A549 (cell line): ENCODE measurements around the gene RAB11B. TPM values are rescaled to one million over a fixed set of nuclear protein-coding genes. Genes with fewer than 3 reads are reported as not detected.
"Not testable (repeated sequence)": the region's sequence is repeated elsewhere in the genome, so short reads cannot be mapped to it uniquely, and the experiment has no call there.

ENCODE experiments used
- ATAC-seq, 2 experiments: fragments of 200-7000 bp in 1 of 2; fragments of >200 bp in 1 of 2; cut with Nextera tagmentation in 1 of 2; cut with Tn5 transposase in 1 of 2; 3 replicates each; pipeline versions ENCODE4 v1.8.0 to v1.9.1; 2018 to 2020; ENCODE audit warnings: mild to moderate bottlenecking in 1 of 2, moderate library complexity in 1 of 2
- CTCF ChIA-PET: fragments of 300-600 bp; sonication (Branson Sonifier 250); formaldehyde crosslinking; extraction: SDS; loops from one replicate; lab custom pipeline; 2021; ENCODE audit warnings: antibody characterized with exemption, inconsistent platforms; lab: Yijun Ruan, JAX
- POLR2A ChIA-PET: fragments of 350-600 bp; formaldehyde crosslinking; extraction: SDS; loops from one replicate; lab custom pipeline; 2021; ENCODE audit warnings: antibody characterized with exemption, inconsistent platforms; lab: Yijun Ruan, JAX
- DNase-seq, 2 experiments: peaks; one replicate each; pipeline versions ENCODE4 v3.0.0 to v3.0.0-alpha.2; 2011 to 2016; ENCODE audit warnings: low read depth in 1 of 2, low spot score in 1 of 2
- FAIRE-seq: peaks from 2 replicates; lab custom pipeline; 2011; peaks lifted over from hg19 to GRCh38; lab: Jason Lieb, UNC
- H3K27ac ChIP-seq, 2 experiments: fragments of >200 bp; sonication (Bioruptor Twin); formaldehyde crosslinking; 3 replicates each; pipeline ENCODE4 v1.5.1; 2016 to 2017
- H3K4me1 ChIP-seq: fragments of >200 bp; sonication (Bioruptor Twin); formaldehyde crosslinking; 3 replicates; pipeline ENCODE4 v1.6.1; 2016
- H3K4me2 ChIP-seq: fragments of >200 bp; sonication (Bioruptor Twin); formaldehyde crosslinking; 3 replicates; pipeline ENCODE4 v1.6.1; 2016
- H3K4me3 ChIP-seq: fragments of >200 bp; sonication (Bioruptor Twin); formaldehyde crosslinking; 3 replicates; pipeline ENCODE4 v1.5.1; 2016
- H3K9me3 ChIP-seq: fragments of >200 bp; sonication (Bioruptor Twin); formaldehyde crosslinking; 3 replicates; pipeline ENCODE4 v1.6.1; 2016
- CBX2 ChIP-seq: fragments of 200-600 bp; sonication (generic); IDR thresholded peaks from 2 replicates; pipeline ENCODE4 v1.6.1; 2016; ENCODE audit warnings: low read depth, mild to moderate bottlenecking, borderline replicate concordance
- CBX8 ChIP-seq: fragments of 200-600 bp; sonication (generic); IDR thresholded peaks from 2 replicates; pipeline ENCODE4 v1.6.1; 2016
- CEBPB ChIP-seq, 2 experiments: fragments of >200 bp in 1 of 2; sonication (Bioruptor Twin) in 1 of 2; formaldehyde crosslinking in 1 of 2; IDR thresholded peaks; 2 replicates each; pipeline ENCODE4 v1.6.1; 2012 to 2016
- EHF ChIP-seq: fragments of 250-450 bp; sonication (Bioruptor Pico); IDR thresholded peaks from 2 replicates; pipeline ENCODE4 v1.5.0; 2020; ENCODE audit warnings: mild to moderate bottlenecking
- ESRRA ChIP-seq: fragments of 150-350 bp; IDR thresholded peaks from 2 replicates; pipeline ENCODE4 v1.6.1; 2014; ENCODE audit warnings: mild to moderate bottlenecking, low read length, borderline replicate concordance
- HDAC2 ChIP-seq: fragments of 200-600 bp; sonication (generic); IDR thresholded peaks from 2 replicates; pipeline ENCODE4 v1.6.1; 2016
- HOXA7 ChIP-seq: fragments of 250-450 bp; sonication (Bioruptor Pico); IDR thresholded peaks from 2 replicates; pipeline ENCODE4 v1.5.0; 2020; ENCODE audit warnings: mild to moderate bottlenecking, moderate library complexity
- JUNB ChIP-seq: fragments of >200 bp; sonication (Bioruptor Twin); formaldehyde crosslinking; IDR thresholded peaks from 2 replicates; pipeline ENCODE4 v1.6.1; 2016
- KDM5A ChIP-seq: fragments of 200-600 bp; sonication (generic); IDR thresholded peaks from 2 replicates; pipeline ENCODE4 v1.6.1; 2016; ENCODE audit warnings: antibody characterized with exemption, mild to moderate bottlenecking
- MAFK ChIP-seq: fragments of 450-650 bp; IDR thresholded peaks from 2 replicates; pipeline ENCODE4 v1.6.1; 2014; ENCODE audit not compliant: partially characterized antibody
- NR3C1 ChIP-seq: fragments of >200 bp; sonication (Bioruptor Twin); formaldehyde crosslinking; IDR thresholded peaks from 3 replicates; pipeline ENCODE4 v1.6.1; 2017
- RNF2 ChIP-seq: fragments of 200-600 bp; sonication (generic); IDR thresholded peaks from 2 replicates; pipeline ENCODE4 v1.6.1; 2016; ENCODE audit warnings: low read depth, mild to moderate bottlenecking, antibody characterized with exemption, moderate library complexity, borderline replicate concordance
- TFCP2L1 ChIP-seq: fragments of 250-450 bp; sonication (Bioruptor Pico); IDR thresholded peaks from 2 replicates; pipeline ENCODE4 v1.5.0; 2021; ENCODE audit warnings: mild to moderate bottlenecking
- WGBS: methylation state at CpG from one replicate; pipeline ENCODE4 v1.1.6; 2017; ENCODE audit errors: missing lambda C conversion rate; 5-methylcytosine and 5-hydroxymethylcytosine counted together
- polyA plus RNA-seq, 4 experiments: library from polyadenylated mRNA; depleted of rRNA in 3 of 4; stranded (reverse); fragments of >200 nt; fragmentation: RNase III in 1 of 4; extraction: RNeasy Plus Mini Kit Qiagen cat#74134 plus additional on column Dnase treatment in 1 of 4; gene quantifications; 2 replicates in 3 of 4; 3 replicates in 1 of 4; pipeline ENCODE4 v1.2.3, GENCODE V29; 2011 to 2017
- TF ChIP-seq, protein P1 (sequence below): fragments of >200 bp; sonication (Bioruptor Twin); formaldehyde crosslinking; IDR thresholded peaks from 2 replicates; pipeline ENCODE4 v1.6.1; 2016
- TF ChIP-seq, protein P2 (sequence below): fragments of 200-600 bp; sonication (generic); IDR thresholded peaks from 2 replicates; pipeline ENCODE4 v1.6.1; 2016; ENCODE audit warnings: antibody characterized with exemption, mild to moderate bottlenecking, moderate library complexity

The RAB11B gene
- polyA plus RNA-seq, 2 of the 4 experiments (the other 2 are of a cell fraction) = 22.3 to 93.7 TPM

DNA sequence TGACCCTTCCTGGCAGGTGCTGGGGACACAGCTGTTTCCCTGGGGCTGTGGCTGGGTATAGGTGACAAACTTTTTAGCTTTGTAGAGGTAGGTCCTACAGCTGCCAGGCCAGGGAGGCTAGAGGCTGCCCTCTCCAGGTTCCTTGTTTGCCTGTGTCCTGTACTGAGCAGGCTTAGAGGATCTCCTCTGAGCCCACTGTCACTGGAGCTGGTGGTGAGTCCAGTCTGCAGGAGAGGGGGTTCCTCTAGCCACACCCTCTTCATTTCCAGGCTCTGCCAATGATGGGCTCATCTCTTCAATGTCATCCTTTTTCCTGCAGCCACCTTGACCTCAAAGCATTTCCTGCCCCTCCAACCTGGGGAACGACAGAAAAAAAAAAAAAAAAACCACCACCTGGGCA, 12.6 kb upstream of the RAB11B start:
- ChIA-PET POLR2A (no interaction called here), CTCF (interaction anchor here (0.5 to 3.3 kb wide), 2 partner anchors 23 to 213 kb away, joined by 3 to 18 read pairs; no protein-coding TSS in a partner anchor)
- H3K4me3 ChIP-seq = no peak overlapping the region
- TF ChIP-seq JUNB = no peak
- TF ChIP-seq HOXA7 (CRISPR knock-in tag) = no peak
- no peak for TF ChIP-seq CBX8
- TF ChIP-seq, protein P1, sequence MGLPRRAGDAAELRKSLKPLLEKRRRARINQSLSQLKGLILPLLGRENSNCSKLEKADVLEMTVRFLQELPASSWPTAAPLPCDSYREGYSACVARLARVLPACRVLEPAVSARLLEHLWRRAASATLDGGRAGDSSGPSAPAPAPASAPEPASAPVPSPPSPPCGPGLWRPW = no peak
- TF ChIP-seq EHF (CRISPR knock-in tag) = no peak
- TF ChIP-seq CEBPB (IDR thresholded peaks at IDR 0.05) = no peak
- TF ChIP-seq TFCP2L1 = no peak
- no peak for TF ChIP-seq RNF2
- TF ChIP-seq HDAC2 = no peak
- TF ChIP-seq, protein P2, sequence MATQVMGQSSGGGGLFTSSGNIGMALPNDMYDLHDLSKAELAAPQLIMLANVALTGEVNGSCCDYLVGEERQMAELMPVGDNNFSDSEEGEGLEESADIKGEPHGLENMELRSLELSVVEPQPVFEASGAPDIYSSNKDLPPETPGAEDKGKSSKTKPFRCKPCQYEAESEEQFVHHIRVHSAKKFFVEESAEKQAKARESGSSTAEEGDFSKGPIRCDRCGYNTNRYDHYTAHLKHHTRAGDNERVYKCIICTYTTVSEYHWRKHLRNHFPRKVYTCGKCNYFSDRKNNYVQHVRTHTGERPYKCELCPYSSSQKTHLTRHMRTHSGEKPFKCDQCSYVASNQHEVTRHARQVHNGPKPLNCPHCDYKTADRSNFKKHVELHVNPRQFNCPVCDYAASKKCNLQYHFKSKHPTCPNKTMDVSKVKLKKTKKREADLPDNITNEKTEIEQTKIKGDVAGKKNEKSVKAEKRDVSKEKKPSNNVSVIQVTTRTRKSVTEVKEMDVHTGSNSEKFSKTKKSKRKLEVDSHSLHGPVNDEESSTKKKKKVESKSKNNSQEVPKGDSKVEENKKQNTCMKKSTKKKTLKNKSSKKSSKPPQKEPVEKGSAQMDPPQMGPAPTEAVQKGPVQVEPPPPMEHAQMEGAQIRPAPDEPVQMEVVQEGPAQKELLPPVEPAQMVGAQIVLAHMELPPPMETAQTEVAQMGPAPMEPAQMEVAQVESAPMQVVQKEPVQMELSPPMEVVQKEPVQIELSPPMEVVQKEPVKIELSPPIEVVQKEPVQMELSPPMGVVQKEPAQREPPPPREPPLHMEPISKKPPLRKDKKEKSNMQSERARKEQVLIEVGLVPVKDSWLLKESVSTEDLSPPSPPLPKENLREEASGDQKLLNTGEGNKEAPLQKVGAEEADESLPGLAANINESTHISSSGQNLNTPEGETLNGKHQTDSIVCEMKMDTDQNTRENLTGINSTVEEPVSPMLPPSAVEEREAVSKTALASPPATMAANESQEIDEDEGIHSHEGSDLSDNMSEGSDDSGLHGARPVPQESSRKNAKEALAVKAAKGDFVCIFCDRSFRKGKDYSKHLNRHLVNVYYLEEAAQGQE = no peak
- TF ChIP-seq CBX2 = no peak
- TF ChIP-seq MAFK = no peak
- TF ChIP-seq KDM5A = no peak
- no peak for TF ChIP-seq ESRRA
- TF ChIP-seq NR3C1 = no peak
- FAIRE-seq = no peak
- H3K9me3 ChIP-seq = no peaks in the 10 kb centered on the region
- H3K27ac ChIP-seq = no peak overlapping the region; a peak in 1 of 6 replicates
- H3K4me1 ChIP-seq = peaks cover 11% of the 10 kb centered on the region; the same call in 1 of the 3 replicates
- ATAC-seq = peak in 1 of 2 experiments; percentile 27; a peak in 3 of 6 replicates
- 71% methylated on average over 1 of the region's 1 CpG for WGBS
- H3K4me2 ChIP-seq = no peak overlapping the region
- no peak for DNase-seq

DNA sequence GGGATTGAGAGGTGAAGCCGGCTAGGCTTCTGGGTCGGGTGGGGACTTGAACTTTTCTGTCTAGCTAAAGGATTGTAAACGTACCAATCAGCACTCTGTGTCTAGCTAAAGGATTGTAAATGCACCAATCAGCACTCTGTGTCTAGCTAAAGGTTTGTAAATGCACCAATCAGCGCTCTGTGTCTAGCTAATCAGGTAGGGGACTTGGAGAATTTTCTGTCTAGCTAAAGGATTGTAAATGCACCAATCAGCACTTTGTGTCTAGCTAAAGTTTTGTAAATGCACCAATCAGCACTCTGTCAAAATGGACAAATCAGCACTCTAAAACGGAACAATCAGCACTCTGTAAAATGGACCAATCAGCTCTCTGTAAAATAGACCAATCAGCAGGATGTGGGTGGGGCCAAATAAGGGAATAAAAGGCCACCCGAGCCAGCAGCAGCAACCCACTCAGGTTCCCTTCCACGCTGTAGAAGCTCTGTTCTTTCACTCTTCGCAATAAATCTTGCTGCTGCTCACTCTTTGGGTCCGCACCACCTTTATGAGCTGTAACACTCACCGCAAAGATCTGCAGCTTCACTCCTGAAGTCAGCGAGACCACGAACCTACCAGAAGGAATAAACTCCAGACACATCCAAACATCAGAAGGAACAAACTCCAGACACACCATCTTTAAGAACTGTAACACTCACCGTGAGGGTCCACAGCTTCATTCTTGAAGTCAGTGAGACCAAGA, 10.8 kb upstream of the RAB11B start:
- H3K27ac ChIP-seq, ATAC-seq, H3K4me2 ChIP-seq, DNase-seq, FAIRE-seq, H3K4me3 ChIP-seq, H3K9me3 ChIP-seq, H3K4me1 ChIP-seq: not testable (repeated sequence)
- POLR2A ChIA-PET = interaction anchor here (1.1 kb wide), 1 partner anchor 11 kb away, joined by 4 read pairs; the partner anchor contains the start of gene RAB11B
- CTCF ChIA-PET = interaction anchor here (1.1 to 3.3 kb wide), 2 partner anchors 17 to 25 kb away, joined by 3 to 18 read pairs; no protein-coding TSS in a partner anchor
- TF ChIP-seq MAFK = peak; percentile 80
- 88% methylated on average over 13 of the region's 13 CpGs for WGBS

DNA sequence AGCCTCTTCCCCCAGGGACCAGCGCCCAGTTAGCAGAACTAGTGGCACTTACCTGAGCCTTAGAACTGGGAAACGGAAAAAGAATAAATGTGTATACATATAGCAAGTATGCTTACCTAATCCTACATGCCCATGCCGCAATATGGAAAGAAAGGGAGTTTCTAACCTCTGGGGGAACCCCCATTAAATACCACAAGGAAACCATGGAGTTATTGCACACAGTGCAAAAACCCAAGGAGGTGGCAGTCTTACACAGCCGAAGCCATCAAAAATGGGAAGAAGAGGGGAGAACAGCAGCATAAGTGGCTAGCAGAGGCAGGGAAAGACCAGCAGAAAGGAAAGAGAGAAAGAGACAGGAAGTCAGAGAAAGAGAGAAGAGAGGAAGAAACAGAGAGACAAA, 5.6 kb upstream of the RAB11B start:
- POLR2A ChIA-PET, H3K4me3 ChIP-seq, H3K9me3 ChIP-seq, ATAC-seq, DNase-seq, FAIRE-seq, CTCF ChIA-PET, H3K27ac ChIP-seq, H3K4me2 ChIP-seq: not testable (repeated sequence)
- peaks cover 21% of the 10 kb centered on the region; the same call in 2 of the 3 replicates for H3K4me1 ChIP-seq
- 72% methylated on average over 4 of the region's 4 CpGs for WGBS

DNA sequence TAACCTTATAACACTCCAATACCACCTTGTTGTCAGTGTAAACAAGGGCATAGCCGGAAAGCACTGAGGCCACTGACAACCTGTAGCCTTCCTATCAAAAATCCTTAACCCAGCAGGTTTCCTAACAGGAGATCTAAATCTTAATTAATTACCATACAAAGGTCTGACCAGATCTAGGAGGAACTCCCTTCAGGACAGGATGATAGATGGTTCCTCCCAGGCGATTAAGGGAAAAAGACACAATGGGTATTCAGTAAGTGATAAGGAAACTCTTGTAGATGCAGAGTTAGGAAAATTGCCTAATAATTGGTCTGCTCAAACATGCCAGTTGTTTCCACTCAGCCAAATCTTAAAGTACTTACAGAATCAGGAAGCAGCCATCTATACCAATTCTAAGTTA, 5.1 kb upstream of the RAB11B start:
- peaks cover 21% of the 10 kb centered on the region; the same call in 2 of the 3 replicates for H3K4me1 ChIP-seq
- DNase-seq, H3K9me3 ChIP-seq, FAIRE-seq, H3K4me2 ChIP-seq, ATAC-seq, POLR2A ChIA-PET, H3K27ac ChIP-seq, H3K4me3 ChIP-seq: not testable (repeated sequence)
- CTCF ChIA-PET = interaction anchor here (1.5 kb wide), 1 partner anchor 31 kb away, joined by 4 read pairs; no protein-coding TSS in a partner anchor
- WGBS = 86% methylated on average over 2 of the region's 2 CpGs

DNA sequence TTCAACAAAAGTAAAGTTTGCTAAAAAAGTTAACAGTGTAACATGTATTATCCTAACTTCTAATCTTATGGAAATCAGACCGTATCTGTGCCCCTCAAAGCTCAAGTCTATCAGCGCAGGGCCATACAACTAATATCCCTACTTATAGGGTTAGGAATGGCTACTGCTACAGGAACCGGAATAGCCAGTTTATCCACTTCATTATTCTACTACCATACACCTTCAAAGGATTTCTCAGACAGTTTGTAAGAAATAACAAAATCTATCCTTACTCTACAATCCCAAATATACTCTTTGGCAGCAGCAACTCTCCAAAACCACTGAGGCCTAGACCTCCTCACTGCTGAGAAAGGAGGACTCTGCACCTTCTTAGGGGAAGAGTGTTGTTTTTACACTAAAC, 4.6 kb upstream of the RAB11B start:
- 98% methylated on average over 3 of the region's 3 CpGs for WGBS
- DNase-seq, H3K27ac ChIP-seq, H3K4me3 ChIP-seq, ATAC-seq, H3K9me3 ChIP-seq, POLR2A ChIA-PET, FAIRE-seq, H3K4me2 ChIP-seq: not testable (repeated sequence)
- CTCF ChIA-PET = interaction anchor here (1.5 kb wide), 1 partner anchor 31 kb away, joined by 4 read pairs; no protein-coding TSS in a partner anchor
- peaks cover 21% of the 10 kb centered on the region; the same call in 2 of the 3 replicates for H3K4me1 ChIP-seq
